ENCODE results near the gene IGFBP2. TPM values are rescaled to one million over a fixed set of nuclear protein-coding genes. Genes with fewer than 3 reads are reported as not detected.

IGFBP2 gene
- total and polyA plus RNA-seq, 9 of the 15 experiments (the other 6 are each of a cell fraction or from before 2014, with no cell fraction given) = 0.93 TPM; not detected in 8

GRCh38 chr2:216690853-216691741 is 57.9 kb downstream of the IGFBP2 start:
- intact Hi-C loops (cut with micrococcal nuclease) (no loop called here), in situ Hi-C loops (cut with MboI) (loop anchor here (10.0 to 25.0 kb wide), 2 partner anchors 294 to 1021 kb away; no protein-coding TSS in a partner anchor)
- H3K79me2 ChIP-seq (ENCODE audit: control insufficient read depth, insufficient read depth, low read length) = no peaks in the 10 kb centered on the region
- H3K9ac ChIP-seq (ENCODE audit: insufficient read depth in 1 of 2, low read depth in 2 of 2, low read length in 2 of 2) = no peak overlapping the region
- ChIA-PET POLR2A (no interaction called here), CTCF (ENCODE audit: low intra/inter-chr PET ratio) (no interaction called here)
- H3K36me3 ChIP-seq (ENCODE audit: control insufficient read depth, insufficient read depth, low read length) = no peaks in the 10 kb centered on the region
- no peak overlapping the region for H3K27ac ChIP-seq (ENCODE audit: extremely low read depth, low read depth, low read length)
- no TSS peak for BruUV-seq (replicated peaks)
- WGBS (ENCODE audit: insufficient coverage, low coverage, missing lambda C conversion rate) = 2% methylated on average over 13 of the region's 23 CpGs
- DNase-seq (ENCODE audit: extremely low read depth in 1 of 4, low spot score in 3 of 4) (peak; percentile 29 to 69 (median 42)), FAIRE-seq (peak; percentile 67), ATAC-seq (peak; percentile 71)
- peak overlapping the region; percentile 8; the same call in 1 of the 2 replicates for H3K4me2 ChIP-seq (ENCODE audit: insufficient read depth, low read length)
- H3K9me1 ChIP-seq (ENCODE audit: control insufficient read depth, insufficient read depth, low read length) = no peaks in the 10 kb centered on the region
- no peaks in the 10 kb centered on the region for H4K20me1 ChIP-seq (replicated peaks; ENCODE audit: control insufficient read depth, insufficient read depth, low read length)
- peaks cover 8 to 19% of the 10 kb centered on the region in 2 experiments; a peak in 4 of 5 replicates for H3K4me1 ChIP-seq (replicated peaks in 1 of 2; ENCODE audit: control insufficient read depth in 2 of 2, insufficient read depth in 2 of 2, low read length in 2 of 2)
- H2AFZ ChIP-seq (ENCODE audit: low read depth, low read length) = no peak overlapping the region
- peak; percentile 64; the same call in 1 of the 2 replicates for TF ChIP-seq FOXJ3 (CRISPR knock-in tag; IDR thresholded peaks at IDR 0.05)
- TF ChIP-seq RFX1 (IDR thresholded peaks at IDR 0.05) = peak; percentile 79
- TF ChIP-seq FOXJ2 (tag; IDR thresholded peaks at IDR 0.05) = peak; percentile 97
- TF ChIP-seq NR3C1 (CRISPR knock-in tag; IDR thresholded peaks at IDR 0.05) = no peak
- peak; percentile 78 for TF ChIP-seq NFIC (IDR thresholded peaks at IDR 0.05)
- TF ChIP-seq ZNF354B (CRISPR knock-in tag; IDR thresholded peaks at IDR 0.05) = no peak
- no peak for TF ChIP-seq CUX1 (CRISPR knock-in tag; IDR thresholded peaks at IDR 0.05)
- H3K27me3 ChIP-seq (ENCODE audit: control insufficient read depth in 2 of 2, insufficient read depth in 2 of 2, low read length in 2 of 2) = no peaks in the 10 kb centered on the region; a peak in 1 of 5 replicates
- no peak overlapping the region for H3K4me3 ChIP-seq
- no peaks in the 10 kb centered on the region for H3K9me3 ChIP-seq (replicated peaks; ENCODE audit: control insufficient read depth, insufficient read depth, low read depth, low read length)
